SK-N-SH treated with all-trans-retinoic acid at 6 μM for 48 hours (cell line): Measurements from ENCODE around the gene NF1.

Source experiments
- ATAC-seq: fragments of 200-7000 bp; cut with Tn5 transposase; 3 replicates; pipeline ENCODE4 v1.9.1; 2020; ENCODE audit warnings: mild to moderate bottlenecking, moderate library complexity
- ARNTL ChIP-seq: fragments of 450-650 bp; formaldehyde crosslinking; IDR thresholded peaks from 2 replicates; pipeline ENCODE4 v1.5.0; 2020; ENCODE audit warnings: low read depth, mild to moderate bottlenecking, moderate library complexity, borderline replicate concordance
- BACH2 ChIP-seq: fragments of 250-450 bp; sonication (Bioruptor Pico); IDR thresholded peaks from 2 replicates; pipeline ENCODE4 v1.9.0; 2021; ENCODE audit warnings: mild to moderate bottlenecking, borderline replicate concordance
- CSDC2 ChIP-seq: fragments of 250-450 bp; sonication (Bioruptor Pico); IDR thresholded peaks from 2 replicates; pipeline ENCODE4 v1.5.0; 2020; ENCODE audit warnings: mild to moderate bottlenecking, moderate library complexity
- CSRNP3 ChIP-seq: fragments of 250-450 bp; sonication (Bioruptor Pico); IDR thresholded peaks from 2 replicates; pipeline ENCODE4 v1.5.1; 2021; ENCODE audit warnings: mild to moderate bottlenecking, moderate library complexity
- ESRRG ChIP-seq: fragments of 250-450 bp; sonication (Bioruptor Pico); IDR thresholded peaks from 2 replicates; pipeline ENCODE4 v1.6.1; 2021; ENCODE audit warnings: mild to moderate bottlenecking
- GLIS3 ChIP-seq: fragments of 250-450 bp; sonication (Bioruptor Pico); IDR thresholded peaks from 2 replicates; pipeline ENCODE4 v1.5.0; 2020; ENCODE audit warnings: mild to moderate bottlenecking, moderate library complexity
- PATZ1 ChIP-seq: fragments of 250-450 bp; sonication (Bioruptor Pico); IDR thresholded peaks from 2 replicates; pipeline ENCODE4 v1.8.0; 2020; ENCODE audit warnings: mild to moderate bottlenecking, moderate library complexity, borderline replicate concordance
- POU6F1 ChIP-seq: fragments of 250-450 bp; sonication (Bioruptor Pico); IDR thresholded peaks from 2 replicates; pipeline ENCODE4 v1.8.0; 2021; ENCODE audit warnings: low read depth, mild to moderate bottlenecking, moderate library complexity, borderline replicate concordance
- PPARA ChIP-seq: fragments of 250-450 bp; sonication (Bioruptor Pico); IDR thresholded peaks from 2 replicates; pipeline ENCODE4 v1.5.0; 2020; ENCODE audit warnings: mild to moderate bottlenecking, borderline replicate concordance
- RARB ChIP-seq: fragments of 250-450 bp; sonication (Bioruptor Pico); IDR thresholded peaks from 2 replicates; pipeline ENCODE4 v1.8.0; 2021; ENCODE audit warnings: mild to moderate bottlenecking, moderate library complexity
- SNAI2 ChIP-seq: fragments of 250-450 bp; sonication (Bioruptor Pico); IDR thresholded peaks from 2 replicates; pipeline ENCODE4 v1.5.0; 2020; ENCODE audit warnings: mild to moderate bottlenecking, moderate library complexity
- TCF4 ChIP-seq: fragments of 250-450 bp; sonication (Bioruptor Pico); IDR thresholded peaks from 2 replicates; pipeline ENCODE4 v1.8.0; 2021; ENCODE audit warnings: mild to moderate bottlenecking, moderate library complexity, borderline replicate concordance
- TOX ChIP-seq: fragments of 250-450 bp; sonication (Bioruptor Pico); IDR thresholded peaks from 2 replicates; pipeline ENCODE4 v1.8.0; 2021; ENCODE audit warnings: mild to moderate bottlenecking, moderate library complexity, borderline replicate concordance
- TSHZ2 ChIP-seq: fragments of 250-450 bp; sonication (Bioruptor Pico); IDR thresholded peaks from 2 replicates; pipeline ENCODE4 v1.5.0; 2020; ENCODE audit warnings: mild to moderate bottlenecking, moderate library complexity
- ZFP3 ChIP-seq: fragments of 250-450 bp; sonication (Bioruptor Pico); IDR thresholded peaks from 2 replicates; pipeline ENCODE4 v1.5.0; 2020; ENCODE audit warnings: mild to moderate bottlenecking, moderate library complexity
- ZFP30 ChIP-seq: fragments of 450-650 bp; formaldehyde crosslinking; IDR thresholded peaks from 2 replicates; pipeline ENCODE4 v1.5.0; 2022; ENCODE audit warnings: mild to moderate bottlenecking, moderate library complexity
- ZNF70 ChIP-seq: fragments of 450-650 bp; formaldehyde crosslinking; IDR thresholded peaks from 2 replicates; pipeline ENCODE4 v1.5.0; 2020; ENCODE audit warnings: mild to moderate bottlenecking, moderate library complexity
- ZNF8 ChIP-seq: fragments of 450-650 bp; formaldehyde crosslinking; IDR thresholded peaks from 2 replicates; pipeline ENCODE4 v1.5.0; 2020; ENCODE audit warnings: mild to moderate bottlenecking, moderate library complexity

The NF1 gene

GRCh38 chr17:31250229-31250628 lies 155.5 kb downstream of the NF1 start:
- TF ChIP-seq TOX (CRISPR knock-in tag) (no peak), POU6F1 (CRISPR knock-in tag) (no peak)

GRCh38 chr17:31251105-31251969 lies 156.6 kb downstream of the NF1 start:
- no peak for ATAC-seq
- no peak for TF ChIP-seq RARB (CRISPR knock-in tag)
- no peak for TF ChIP-seq ZNF70 (CRISPR knock-in tag)
- TF ChIP-seq CSDC2 (CRISPR knock-in tag): no peak
- TF ChIP-seq CSRNP3 (CRISPR knock-in tag): no peak
- TF ChIP-seq TCF4 (CRISPR knock-in tag): no peak
- no peak for TF ChIP-seq BACH2
- no peak for TF ChIP-seq ZFP3 (CRISPR knock-in tag)
- TF ChIP-seq ZNF8 (CRISPR knock-in tag): no peak
- TF ChIP-seq POU6F1 (CRISPR knock-in tag): no peak
- no peak for TF ChIP-seq ARNTL (CRISPR knock-in tag)
- no peak for TF ChIP-seq PATZ1 (CRISPR knock-in tag)
- no peak for TF ChIP-seq SNAI2 (CRISPR knock-in tag)
- no peak for TF ChIP-seq ESRRG (CRISPR knock-in tag)
- TF ChIP-seq TSHZ2 (CRISPR knock-in tag): no peak

More at GRCh38 chr17:31250229-31250628, 155.5 kb downstream of the NF1 start:
- ATAC-seq: no peak; the same call in 2 of the 3 replicates

- no peak for ATAC-seq
- TF ChIP-seq GLIS3 (CRISPR knock-in tag) (no peak), ARNTL (CRISPR knock-in tag) (no peak), ZNF70 (CRISPR knock-in tag) (no peak), TSHZ2 (CRISPR knock-in tag) (no peak), PPARA (CRISPR knock-in tag) (no peak), ZFP30 (CRISPR knock-in tag) (no peak), ZNF8 (CRISPR knock-in tag) (no peak), ESRRG (CRISPR knock-in tag) (no peak), TCF4 (CRISPR knock-in tag) (no peak)
Observed at GRCh38 chr17:31251970-31252328, 157.2 kb downstream of the NF1 start.
